NCI-H2227 (cell line): Measurements from ENCODE around the gene PAFAH1B2.
"Not testable (repeated sequence)": the region's sequence is repeated elsewhere in the genome, so short reads cannot be mapped to it uniquely, and the experiment has no call there.

Source experiments
- DNase-seq: peaks from one replicate; lab custom pipeline; 2025; ENCODE audit not compliant: unreplicated experiment; lab: John Stamatoyannopoulos, UW

PAFAH1B2 gene

GRCh38 chr11:117172724-117173421 lies 28.8 kb downstream of the PAFAH1B2 start:
- DNase-seq = no peak

GRCh38 chr11:117175104-117175503 lies 31.0 kb downstream of the PAFAH1B2 start:
- no peak for DNase-seq

- DNase-seq = no peak
Observed at GRCh38 chr11:117175781-117176180, 31.7 kb downstream of the PAFAH1B2 start.

GRCh38 chr11:117176186-117176585 lies 32.1 kb downstream of the PAFAH1B2 start:
- no peak for DNase-seq

- no peak for DNase-seq
Observed at GRCh38 chr11:117177534-117178209, 33.6 kb downstream of the PAFAH1B2 start.

- DNase-seq = peak; percentile 92
Observed at GRCh38 chr11:117178210-117179034, 34.3 kb downstream of the PAFAH1B2 start, which contains the start of gene SIDT2. SIDT2 (plus strand) TSS chr11:117178743; CDS start chr11:117179264, 521 bp downstream.

- no peak for DNase-seq
Observed at GRCh38 chr11:117179048-117179999, 35.2 kb downstream of the PAFAH1B2 start.

- DNase-seq = no peak
Observed at GRCh38 chr11:117180020-117180419, 35.9 kb downstream of the PAFAH1B2 start.

- DNase-seq = peak; percentile 38
Observed at GRCh38 chr11:117180661-117181585, 36.8 kb downstream of the PAFAH1B2 start.

- DNase-seq = no peak
Observed at GRCh38 chr11:117181586-117182550, 37.8 kb downstream of the PAFAH1B2 start.

- no peak for DNase-seq
Observed at GRCh38 chr11:117182551-117182935, 38.5 kb downstream of the PAFAH1B2 start.

- not testable (repeated sequence) for DNase-seq
Observed at GRCh38 chr11:117183178-117183577, 39.1 kb downstream of the PAFAH1B2 start.

- DNase-seq = no peak
Observed at GRCh38 chr11:117183724-117184349, 39.8 kb downstream of the PAFAH1B2 start.

- no peak for DNase-seq
Observed at GRCh38 chr11:117185736-117186430, 41.8 kb downstream of the PAFAH1B2 start.

GRCh38 chr11:117186431-117186761 lies 42.3 kb downstream of the PAFAH1B2 start:
- no peak for DNase-seq

GRCh38 chr11:117187007-117187406 lies 42.9 kb downstream of the PAFAH1B2 start:
- DNase-seq = no peak

- no peak for DNase-seq
Observed at GRCh38 chr11:117187428-117187798, 43.3 kb downstream of the PAFAH1B2 start.
